Measurements from ENCODE around the gene TAF13.
"Not testable (repeated sequence)": the region's sequence is repeated elsewhere in the genome, so short reads cannot be mapped to it uniquely, and the experiment has no call there.

The TAF13 gene

DNA sequence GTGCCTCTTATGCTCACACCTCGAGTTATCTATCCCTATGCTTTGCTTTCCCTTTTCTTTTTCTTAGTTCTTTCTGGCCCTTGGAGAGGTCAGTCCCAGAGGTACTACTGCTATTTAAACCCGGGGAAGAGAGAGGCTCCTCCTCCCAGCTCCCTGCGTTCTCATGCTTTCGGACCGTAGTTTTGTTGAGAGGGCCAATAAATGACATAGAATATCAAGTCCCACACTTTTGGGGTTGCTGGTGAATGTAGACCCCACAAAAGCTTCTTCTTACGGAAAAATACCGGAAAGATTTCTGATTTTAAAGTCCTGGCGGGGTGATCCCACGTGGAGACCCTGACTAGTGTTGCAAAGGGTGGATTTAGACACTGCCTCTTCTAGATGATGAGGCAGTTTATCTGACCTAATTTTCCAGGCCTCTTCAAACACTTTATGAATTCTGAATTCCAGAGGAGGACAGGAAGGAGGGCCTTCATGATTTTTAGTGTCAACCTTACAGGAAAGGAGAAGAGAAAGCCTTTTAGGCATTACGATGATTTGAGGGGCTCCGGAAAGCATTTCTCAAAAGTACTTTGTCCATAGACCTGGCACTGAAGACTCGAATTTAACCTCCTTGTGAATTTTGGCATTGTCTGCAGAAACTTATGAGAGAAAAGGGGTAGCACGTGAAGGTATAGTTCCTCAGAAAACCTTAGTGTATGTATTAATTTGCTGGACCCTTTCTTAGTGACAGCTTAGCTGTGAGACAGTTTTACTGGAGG lies 15.5 kb upstream of the TAF13 start:
- peak; percentile 54 for DNase-seq

DNA sequence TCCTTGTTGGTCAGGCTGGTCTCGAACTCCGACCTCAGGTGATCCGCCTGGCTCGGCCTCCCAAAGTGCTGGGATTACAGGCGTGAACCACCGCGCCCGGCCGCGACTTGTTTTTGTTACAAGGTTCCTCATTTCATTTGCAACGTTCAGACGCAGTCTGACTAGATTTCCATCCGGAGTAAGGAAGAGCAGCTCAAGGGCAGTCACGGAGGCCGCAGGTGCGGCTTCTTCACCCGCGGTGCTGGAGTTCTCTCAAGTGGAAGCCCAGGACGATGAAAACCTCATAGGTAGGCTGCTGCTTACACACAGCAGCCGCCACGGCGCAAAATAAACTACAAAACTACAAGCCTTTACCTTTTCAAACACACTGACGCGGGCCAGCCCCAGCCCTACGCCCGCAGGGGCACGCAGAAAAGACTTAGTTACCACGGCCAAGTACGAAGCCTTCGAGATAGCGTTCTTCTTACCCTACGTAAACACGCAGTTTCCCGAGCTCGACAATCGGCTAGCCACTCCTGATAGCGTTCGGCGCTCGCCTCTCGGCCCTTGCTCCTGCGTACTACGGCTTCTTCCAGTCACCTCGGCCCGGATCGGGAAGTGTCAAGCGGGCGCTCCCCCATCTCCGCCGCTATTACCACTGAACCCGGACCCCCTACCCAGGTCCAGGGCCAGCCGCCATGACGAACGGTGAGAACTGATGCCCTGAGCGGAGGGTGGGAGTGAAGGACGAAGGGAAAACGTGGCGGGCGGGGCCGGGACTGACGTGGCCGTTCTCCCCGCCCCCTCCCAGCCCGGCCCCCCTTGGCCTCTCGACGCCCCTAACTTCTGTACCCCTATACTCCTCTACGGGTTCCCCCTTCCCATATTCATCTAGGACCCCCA lies 14.6 kb upstream of the TAF13 start, which contains the start of gene TMEM167B:
Gene TMEM167B (plus strand): TSS at position 569 of the 882 bp plus-strand sequence. CDS start 109 bp downstream, at position 678.
- DNase-seq, result peak; percentile 94

DNA sequence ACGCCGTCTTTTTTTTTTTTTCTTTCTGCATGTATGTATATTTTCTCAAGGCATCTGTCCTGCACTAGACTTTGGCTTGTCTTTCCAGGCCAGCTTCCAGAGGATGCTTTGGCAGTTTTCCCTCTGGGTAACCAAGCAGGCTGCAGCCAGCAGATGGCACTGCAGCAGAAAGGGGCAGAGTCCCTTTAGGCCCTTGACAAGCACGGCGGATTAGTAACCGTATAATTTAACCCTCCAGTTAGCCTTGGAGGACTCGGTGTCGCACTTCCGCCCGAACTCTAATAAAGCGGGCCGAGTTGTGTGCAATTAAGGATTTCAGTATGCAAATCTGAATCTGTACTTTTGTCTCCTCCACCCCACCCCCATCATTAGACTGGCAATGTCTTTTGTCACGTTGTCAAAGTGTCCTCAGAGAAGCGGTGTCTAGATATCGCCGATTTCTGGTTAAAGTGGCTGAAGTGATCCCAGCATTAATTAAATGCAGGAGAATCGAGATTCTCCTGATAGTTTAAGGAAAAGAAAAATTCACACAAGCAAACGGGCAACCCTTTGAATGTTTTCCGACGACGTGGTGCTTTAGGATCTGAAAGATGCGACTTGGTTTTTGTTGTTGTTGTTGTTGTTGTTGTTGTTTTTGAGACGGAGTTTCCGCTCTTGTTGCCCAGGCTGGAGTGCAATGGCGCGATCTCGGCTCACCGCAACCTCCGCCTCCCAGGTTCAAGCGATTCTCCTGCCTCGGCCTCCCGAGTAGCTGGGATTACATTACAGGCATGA lies 13.6 kb upstream of the TAF13 start:
- peak; percentile 61 for DNase-seq

DNA sequence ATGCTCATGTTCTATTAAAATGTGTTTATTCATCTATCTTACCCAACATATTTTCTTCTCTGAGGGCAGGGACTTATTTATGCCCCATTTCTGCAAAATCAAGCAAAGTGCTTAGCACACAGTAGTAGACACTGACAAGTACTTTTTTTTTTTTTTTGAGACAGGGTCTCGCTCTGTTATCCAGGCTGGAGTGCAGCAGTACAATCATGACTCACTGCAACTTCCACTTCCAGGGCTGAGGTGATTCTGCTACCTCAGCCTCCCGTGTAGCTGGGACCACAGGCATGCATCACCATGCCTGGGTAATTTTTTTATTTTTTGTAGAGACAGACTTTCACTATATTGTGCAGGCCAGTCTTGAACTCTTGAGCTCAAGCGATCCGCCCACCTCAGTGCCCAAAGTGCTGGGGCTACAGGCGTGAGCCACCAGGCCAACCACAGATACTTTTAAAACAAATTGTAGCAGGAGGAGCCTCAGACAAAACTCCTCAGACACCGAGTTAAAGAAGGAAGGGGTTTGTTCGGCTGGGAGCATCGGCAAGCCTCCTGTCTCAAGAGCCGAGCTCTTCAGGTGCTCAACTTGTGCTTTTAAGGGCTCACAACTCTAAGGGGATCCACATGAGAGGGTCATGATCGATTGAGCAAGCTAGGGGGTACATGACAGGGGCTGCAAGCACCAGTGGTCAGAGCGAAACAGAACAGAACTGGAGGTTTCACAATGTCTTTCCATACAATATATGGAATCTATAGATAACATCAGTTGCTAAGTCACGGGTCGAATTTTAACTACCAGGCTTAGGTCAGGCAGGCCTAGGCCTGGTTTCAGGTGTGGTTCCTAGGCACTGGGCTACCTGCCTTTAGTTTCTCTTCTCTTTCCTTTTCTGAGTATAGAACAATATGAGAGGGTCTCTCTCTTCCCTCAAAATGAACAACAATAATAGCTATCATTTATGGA lies 9.0 kb upstream of the TAF13 start:
- peak; percentile 42 for DNase-seq

DNA sequence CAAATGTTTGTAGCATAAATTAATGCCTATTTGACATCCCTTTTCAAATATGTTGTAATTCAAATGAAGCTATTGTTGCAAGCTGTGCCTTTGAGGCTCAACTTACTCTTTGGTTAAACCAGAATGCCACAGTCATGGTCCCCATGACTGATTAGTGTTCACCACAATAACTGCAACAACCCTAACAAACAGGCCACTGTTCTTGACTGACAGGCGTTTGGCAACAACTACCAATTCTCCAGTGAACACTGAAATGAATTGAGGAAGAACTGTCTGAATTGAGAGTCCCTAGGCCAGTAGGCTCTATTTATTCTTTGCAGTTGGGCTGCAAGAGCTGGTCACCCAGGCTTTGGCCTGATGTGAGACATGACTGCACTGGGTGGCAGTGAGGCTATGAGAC lies 8.1 kb upstream of the TAF13 start:
- DNase-seq, result no peak

DNA sequence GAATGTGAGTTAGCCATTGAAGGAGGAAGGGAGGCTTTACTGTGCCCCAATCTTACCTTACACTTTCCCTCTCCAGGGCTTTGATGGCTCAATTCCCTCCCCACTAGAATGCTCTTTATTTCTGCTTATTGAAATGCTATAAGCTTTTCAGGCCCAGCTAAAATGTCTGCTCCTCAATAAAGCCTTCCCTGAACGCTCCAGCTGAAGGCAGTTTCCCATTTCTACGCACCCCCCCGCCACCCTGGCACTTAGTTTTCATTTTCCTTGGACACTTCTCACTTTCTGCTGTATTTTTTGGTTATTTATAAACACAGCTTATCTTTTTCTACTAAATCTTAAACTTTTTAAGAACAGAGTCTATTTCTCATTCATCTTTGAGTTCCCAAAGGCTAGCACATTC lies 7.7 kb upstream of the TAF13 start:
- no peak for DNase-seq

DNA sequence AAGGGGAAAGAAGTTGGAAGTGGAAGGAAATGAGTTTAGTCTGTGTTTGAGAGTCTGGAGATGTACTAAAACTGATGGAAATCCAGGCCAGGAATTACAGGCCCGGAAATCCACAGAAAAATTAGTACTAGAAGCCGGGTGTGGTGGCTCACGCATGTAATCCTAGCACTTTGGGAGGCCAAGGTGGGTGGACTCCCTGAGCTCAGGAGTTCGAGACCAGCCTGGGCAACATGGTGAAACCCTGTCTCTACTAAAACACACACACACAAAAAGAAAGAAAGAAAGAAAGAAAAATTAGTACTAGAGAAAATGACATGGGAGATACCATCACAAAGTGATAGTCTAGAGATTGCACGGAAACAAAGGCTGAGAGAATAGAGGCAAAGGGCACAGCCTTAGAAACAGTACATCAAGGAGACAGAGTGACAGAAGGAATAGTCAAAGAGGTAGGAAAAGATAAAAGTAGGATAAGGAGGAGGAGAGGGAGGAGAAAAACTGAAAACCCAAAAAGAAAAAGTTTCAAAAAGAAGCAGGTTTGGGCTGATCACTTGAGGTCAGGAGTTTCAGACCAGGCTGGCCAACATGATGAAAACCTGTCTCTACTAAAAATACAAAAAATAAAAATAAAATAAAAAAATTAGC lies 4.8 kb upstream of the TAF13 start:
- no peak for DNase-seq

DNA sequence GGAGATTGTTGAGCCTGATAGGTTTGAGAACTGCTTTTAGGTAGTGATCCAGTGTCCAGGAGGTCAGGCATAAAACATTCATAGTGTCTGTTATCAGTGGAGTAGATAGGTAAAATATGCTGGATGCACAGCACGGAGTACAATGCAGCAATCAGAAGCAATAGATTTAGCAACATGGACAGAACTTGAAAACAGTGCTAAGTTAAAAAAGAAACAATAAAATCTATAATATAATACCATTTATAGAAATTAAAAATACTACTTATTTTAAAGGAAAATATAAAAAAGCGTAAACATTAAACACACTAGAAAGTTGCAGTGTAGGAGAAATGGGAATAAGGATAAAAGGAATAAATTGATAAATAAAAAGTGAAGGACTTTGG lies 3.4 kb upstream of the TAF13 start:
- DNase-seq, result no peak

DNA sequence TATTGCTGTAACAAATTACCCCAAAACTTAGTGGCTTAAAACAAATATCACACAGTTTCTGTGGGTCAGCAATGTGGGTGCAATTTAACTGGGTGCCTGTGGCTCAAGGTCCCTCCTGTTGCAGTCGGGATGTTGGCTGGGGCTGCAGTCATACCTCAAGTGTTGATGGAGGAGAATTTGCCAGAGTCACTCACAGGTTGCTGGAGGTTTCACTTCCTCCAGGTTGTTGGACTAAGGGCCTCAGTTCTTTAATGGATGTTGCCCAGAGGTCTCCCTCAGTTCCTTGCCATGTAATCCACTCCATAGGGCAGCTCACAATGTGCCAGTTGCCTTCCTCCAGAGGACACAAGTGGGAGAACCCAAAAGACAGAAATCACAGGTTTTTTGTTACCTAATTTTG lies 2.5 kb upstream of the TAF13 start:
- DNase-seq, result no peak

DNA sequence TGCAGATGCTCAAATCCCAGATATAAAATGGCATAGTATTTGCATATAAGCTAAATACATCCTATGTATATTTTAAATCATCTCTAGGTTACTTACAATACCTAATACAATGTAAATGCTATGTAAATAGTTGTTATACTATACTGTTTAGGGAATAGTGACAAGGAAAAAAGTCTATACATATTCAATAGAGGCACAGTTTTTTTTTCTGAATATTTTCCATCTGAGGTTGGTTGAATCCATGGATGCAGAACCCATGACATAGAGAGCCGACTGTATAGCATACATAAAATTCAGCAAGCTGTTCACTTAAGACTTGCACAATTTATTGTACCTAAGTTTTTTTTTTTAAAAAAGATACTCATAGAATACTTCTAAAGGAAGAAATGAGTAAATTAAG lies 6.5 kb downstream of the TAF13 start:
- no peak for DNase-seq

DNA sequence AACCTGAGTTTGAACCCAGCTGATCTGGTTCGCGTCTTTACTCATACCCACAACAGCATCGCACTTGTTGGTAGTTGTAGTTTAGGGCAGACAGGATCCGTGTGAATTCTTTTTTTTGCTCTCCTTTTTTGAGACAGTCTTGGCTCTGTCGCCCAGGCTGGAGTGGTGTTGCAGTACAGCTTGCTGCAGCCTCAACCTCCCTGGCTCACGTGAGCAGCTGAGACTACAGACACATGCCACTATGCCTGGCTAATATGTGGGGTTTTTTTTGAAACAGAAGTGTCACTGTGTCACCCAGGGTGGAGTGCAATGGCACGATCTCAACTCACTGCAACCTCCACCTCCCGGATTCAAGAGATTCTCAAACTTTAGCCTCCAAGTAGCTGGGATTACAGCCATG lies 7.9 kb downstream of the TAF13 start:
- DNase-seq, result no peak

DNA sequence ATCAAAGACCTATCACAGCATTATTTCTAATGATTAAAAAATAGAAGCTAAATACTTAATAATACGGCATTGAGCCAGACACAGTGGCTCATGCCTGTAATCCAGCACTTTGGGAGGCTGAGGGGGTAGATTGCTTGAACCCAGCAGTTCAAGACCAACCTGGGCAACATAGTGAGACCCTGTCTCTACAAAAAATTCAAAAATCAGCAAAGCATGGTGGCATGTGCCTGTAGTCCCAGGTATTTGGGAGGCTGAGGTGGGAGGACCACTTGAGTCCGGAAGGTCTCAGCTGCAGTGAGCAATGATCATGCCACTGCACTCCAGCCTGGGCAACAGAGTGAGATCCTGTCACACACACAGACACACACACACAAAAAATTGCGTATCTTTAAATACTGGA lies 10.7 kb downstream of the TAF13 start:
- DNase-seq, result no peak

DNA sequence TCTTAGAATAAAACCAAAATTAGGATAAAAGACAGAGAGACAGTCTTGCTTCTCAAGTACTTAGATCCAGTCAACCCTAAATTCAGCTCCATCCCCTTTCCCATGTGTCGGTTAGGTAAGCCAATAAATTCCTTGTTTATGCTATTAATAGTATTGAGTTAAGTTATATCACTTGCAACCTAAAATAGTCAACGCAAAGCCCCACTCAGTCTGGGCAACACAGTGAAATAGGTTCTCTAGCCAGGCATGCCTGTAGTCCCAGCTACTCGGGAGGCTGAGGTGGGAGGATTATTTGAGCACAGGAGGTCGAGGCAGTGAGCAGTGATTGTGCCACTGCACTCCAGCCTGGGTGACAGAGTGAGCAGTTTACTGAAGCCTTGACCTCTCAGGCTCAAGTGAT lies 14.6 kb downstream of the TAF13 start:
- DNase-seq, result no peak

DNA sequence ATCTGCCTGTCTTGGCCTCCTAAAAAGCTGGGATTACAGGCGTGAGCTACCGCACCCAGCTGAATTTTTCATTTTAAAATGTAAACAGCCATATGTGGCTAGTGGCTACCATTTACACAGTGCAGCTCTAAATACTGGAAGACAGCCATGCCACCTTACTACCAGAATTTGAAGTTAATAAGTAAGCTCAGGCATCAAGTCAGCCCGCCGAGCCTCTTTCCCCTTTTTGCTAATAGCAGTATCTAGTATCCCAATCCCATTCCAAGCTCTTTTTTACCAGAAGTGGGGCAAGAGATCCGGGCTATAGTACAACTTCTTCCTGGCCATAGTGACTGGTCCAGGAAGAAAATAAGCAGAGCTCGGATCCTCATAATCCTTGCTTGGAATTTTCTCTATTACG lies 15.1 kb downstream of the TAF13 start:
- DNase-seq, result no peak

DNA sequence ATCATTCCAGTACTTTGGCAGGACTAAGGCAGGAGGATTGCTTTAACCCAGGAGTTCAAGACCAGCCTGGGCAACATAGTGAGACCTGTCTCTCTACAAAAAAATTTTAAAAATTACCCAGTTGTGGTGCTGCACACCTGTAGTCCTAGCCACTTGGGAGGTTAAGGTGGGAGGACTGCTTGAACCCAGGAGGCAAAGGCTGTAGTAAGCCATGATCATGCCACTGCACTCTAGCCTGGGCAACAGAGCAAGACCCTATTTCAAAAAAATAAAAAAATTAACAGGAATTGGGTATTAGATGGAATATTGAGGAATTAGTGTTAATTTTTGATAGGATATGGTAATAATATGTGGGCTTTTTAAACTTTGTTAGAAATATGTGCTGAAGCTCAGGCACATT lies 16.8 kb downstream of the TAF13 start:
- no peak for DNase-seq

DNA sequence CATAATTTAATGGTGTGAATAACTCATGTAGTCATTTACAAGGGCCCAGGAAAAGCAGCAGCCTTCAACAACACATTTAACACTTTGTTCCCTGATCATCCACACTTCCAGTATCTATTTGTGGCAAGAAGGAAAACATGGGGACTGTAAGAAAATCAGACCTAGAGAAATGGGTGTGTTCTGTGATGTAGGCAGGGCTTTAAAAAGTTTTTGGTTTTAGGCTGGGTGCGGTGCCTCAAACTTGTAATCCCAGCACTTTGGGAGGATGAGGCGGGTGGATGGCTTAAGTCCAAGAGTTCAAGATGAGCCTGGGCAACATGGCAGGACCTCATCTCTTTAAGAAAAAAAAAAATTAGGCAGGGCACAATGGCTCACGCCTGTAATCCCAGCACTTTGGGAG lies 19.7 kb downstream of the TAF13 start:
- no peak for DNase-seq

DNA sequence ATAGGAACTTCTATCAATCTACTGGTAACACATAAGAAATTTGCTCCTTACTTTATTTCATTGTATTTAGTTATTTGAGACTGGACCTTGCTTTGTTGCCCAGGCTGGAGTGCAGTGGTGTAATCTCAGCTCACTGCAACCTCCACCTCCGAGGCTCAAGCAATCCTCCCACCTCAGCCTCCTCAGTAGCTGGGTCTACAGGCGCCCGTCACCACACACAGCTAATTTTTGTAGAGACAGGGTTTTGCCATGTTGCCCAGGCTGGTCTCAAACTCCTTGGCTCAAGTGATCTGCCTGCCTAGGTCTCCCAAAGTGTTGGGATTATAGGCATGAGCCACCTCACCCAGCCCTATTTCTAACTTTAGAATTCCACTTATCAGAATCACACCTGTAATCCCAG lies 23.7 kb downstream of the TAF13 start:
- DNase-seq, result not testable (repeated sequence)

DNA sequence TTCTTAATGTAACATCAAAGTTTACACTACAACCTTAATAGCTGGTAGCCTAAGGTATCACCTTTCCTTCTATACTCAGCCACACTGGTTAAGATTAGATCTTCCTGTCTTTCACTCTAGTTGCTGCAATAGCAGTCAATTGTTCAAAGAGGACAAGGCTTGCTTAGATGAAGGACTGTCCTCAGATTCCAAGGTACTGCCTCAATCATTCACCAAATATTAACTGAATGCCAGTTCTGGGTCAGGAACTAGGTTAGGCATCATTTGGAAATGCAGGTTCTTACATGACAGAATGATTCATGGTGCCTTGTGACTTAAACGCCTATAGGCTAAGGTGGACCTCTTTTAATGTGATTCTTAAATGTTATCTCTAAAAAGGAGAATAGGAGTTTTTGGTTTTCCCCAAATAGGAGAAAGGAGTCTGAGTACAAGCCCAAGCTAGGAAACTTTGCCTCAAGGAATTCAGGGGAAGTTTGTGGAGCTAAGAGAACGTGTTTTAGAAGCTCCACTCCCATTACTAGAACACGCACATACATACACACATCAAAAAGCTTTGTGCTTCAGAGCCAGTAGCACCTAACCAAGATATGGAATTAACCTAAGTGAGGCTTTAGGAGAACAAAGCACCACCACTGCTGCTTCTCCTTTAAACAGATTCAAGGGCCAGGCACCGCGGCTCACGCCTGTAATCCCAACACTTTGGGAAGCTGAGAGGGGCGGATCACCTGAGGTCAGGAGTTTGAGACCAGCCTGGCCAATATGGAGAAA lies 25.4 kb downstream of the TAF13 start:
- DNase-seq, result no peak

DNA sequence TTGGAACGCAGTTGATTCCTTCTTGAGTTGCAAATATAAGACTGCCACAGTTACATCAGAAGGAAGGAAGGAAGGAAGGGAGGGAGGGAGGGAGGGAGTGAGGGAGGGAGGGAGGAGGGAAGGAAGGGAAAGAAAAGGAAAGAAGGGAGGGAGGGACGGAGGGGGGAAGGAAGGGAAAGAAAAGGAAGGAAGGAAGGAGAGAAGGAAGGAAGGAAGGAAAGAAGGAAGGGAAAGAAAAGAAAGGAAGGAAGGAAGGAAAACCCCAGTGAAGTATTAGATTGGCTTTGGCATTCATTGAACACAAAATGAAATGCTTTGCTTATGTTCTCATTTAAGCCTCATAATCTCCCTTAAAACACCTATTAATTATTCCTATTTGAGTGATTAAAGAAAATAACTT lies 27.5 kb downstream of the TAF13 start:
- DNase-seq, result no peak

DNA sequence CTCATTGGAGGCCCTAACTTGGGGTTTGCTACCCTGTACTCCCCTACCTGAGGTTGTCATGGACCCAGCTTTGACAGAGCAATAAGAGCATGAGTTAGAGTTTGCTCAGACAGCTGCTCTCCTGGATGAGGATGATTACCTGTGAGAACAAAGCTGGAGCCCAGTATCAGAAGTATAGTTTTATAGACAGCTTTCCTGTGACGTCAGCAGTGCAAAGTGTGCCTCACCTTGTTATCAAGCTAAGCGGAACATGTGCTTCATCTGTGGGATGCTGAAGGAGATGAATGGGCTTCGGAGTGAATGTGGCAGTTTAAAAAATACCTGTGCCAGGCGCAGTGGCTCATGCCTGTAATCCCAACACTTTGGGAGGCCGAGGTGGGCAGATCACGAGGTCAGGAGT lies 28.5 kb downstream of the TAF13 start:
- no peak for DNase-seq

DNA sequence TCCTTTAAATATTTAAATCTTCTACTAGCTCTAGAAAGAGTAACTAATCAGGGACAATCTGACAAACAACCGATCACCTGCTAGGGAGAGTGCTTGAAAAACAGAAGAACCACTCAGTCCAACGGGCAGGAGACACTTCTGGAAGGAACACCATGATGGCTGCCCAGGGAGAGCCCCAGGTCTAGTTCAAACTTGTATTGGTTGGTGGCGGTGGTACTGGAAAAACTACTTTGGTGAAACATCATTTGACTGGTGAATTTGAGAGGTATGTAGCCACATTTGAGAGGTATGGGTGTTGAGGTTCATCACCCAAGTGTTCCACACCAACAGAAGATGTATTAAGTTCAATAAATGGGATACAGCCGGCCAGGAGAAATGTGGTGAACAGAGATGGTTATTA lies 29.1 kb downstream of the TAF13 start:
- DNase-seq, result no peak

Data from fibroblast of skin of right biceps (primary cell).